Right lobe of liver (tissue), 6 donors: ENCODE data around the gene PLCL2. TPM values are rescaled to one million over a fixed set of nuclear protein-coding genes. Genes with fewer than 3 reads are reported as not detected.

Experiments used
- ATAC-seq, 4 donors: fragments of 200-7000 bp; cut with Tn5 transposase; one replicate each; pipeline ENCODE4 v1.9.1; 2020; ENCODE audit warnings: mild to moderate bottlenecking in 4 of 4, moderate library complexity in 4 of 4
- DNase-seq, 3 donors: peaks; one replicate each; pipeline ENCODE4 v3.0.0-alpha.2; 2020
- H3K27ac ChIP-seq, 3 donors: fragments of 200-600 bp; one replicate each; pipeline ENCODE4 v1.8.0; 2022
- H3K27me3 ChIP-seq, 2 donors: fragments of 200-600 bp; one replicate each; pipeline ENCODE4 v1.8.0; 2022
- H3K36me3 ChIP-seq, 4 donors: fragments of 200-600 bp; sonication (generic) in 1 of 4; one replicate each; pipeline versions ENCODE4 v1.5.1 to v1.8.0; 2017 to 2022; ENCODE audit warnings: control low read depth in 1 of 4
- H3K4me1 ChIP-seq, 4 donors: fragments of 200-600 bp; sonication (generic) in 1 of 4; one replicate each; pipeline versions ENCODE4 v1.5.1 to v1.8.0; 2017 to 2022; ENCODE audit warnings: control low read depth in 1 of 4
- H3K4me3 ChIP-seq, 3 donors: fragments of 200-600 bp; one replicate each; pipeline ENCODE4 v1.8.0; 2022
- H3K9me3 ChIP-seq, 4 donors: fragments of 200-600 bp; sonication (generic) in 1 of 4; one replicate each; pipeline versions ENCODE4 v1.5.1 to v1.8.0; 2017 to 2022; ENCODE audit warnings: control low read depth in 1 of 4
- POLR2A ChIP-seq: fragments of 450-650 bp; IDR thresholded peaks from one replicate; pipeline ENCODE4 v1.6.1; 2017; ENCODE audit warnings: antibody characterized with exemption, mild to moderate bottlenecking
- WGBS: methylation state at CpG from one replicate; pipeline ENCODE4 v1.1.6; 2018; ENCODE audit warnings: low coverage, low lambda C conversion rate; ENCODE audit not compliant: insufficient coverage; ENCODE audit errors: missing lambda C conversion rate; 5-methylcytosine and 5-hydroxymethylcytosine counted together
- intact Hi-C, 2 donors: fragments of 100-400 bp; cut with DNase I; formaldehyde crosslinking; loops; one replicate each; pipeline versions ENCODE4 v1.11.2 to v1.14.1; 2022
- total RNA-seq, 6 experiments: library from RNA; depleted of rRNA in 2 of 6; stranded (reverse); fragments of >200 nt in 2 of 6; fragmentation: NEBNext Ultra II Directional in 3 of 6; extraction: Animal tissue kit (Norgen Biotek cat#: 25700) in 3 of 6; gene quantifications; one replicate each; pipeline versions ENCODE4 v1.1.0 to v1.2.4, GENCODE V29; 2016 to 2023
- TF ChIP-seq, protein P1 (sequence below), 4 donors: fragments of 200-600 bp in 3 of 4; fragments of 450-650 bp in 1 of 4; IDR thresholded peaks; one replicate each; pipeline versions ENCODE4 v1.5.1 to v1.8.0; 2016 to 2022; ENCODE audit warnings: antibody characterized with exemption in 4 of 4, mild to moderate bottlenecking in 2 of 4
- donor health status: DM: no; HTN: yes; CAD: no.
- donor health status: DM: no; HTN: no; CAD: no.
- donor health status: DM: no; HTN: no; CAD: no.
- donor health status: DM: no; HTN: yes; CAD: no.
- donor health status: DM: no; HTN: yes; CAD: no.

The PLCL2 gene
- total RNA-seq, 6 experiments from 2014 or later, result 4.6 to 8.2 (median 6.9) TPM

- DNase-seq (no peak), ATAC-seq (no peak)
- no peak overlapping the region for H3K27ac ChIP-seq
- H3K36me3 ChIP-seq, result no peaks in the 10 kb centered on the region
- peaks cover 0 to 10% (median 5%) of the 10 kb centered on the region in 4 donors for H3K4me1 ChIP-seq
- no peak for TF ChIP-seq POLR2A
- TF ChIP-seq, protein P1, sequence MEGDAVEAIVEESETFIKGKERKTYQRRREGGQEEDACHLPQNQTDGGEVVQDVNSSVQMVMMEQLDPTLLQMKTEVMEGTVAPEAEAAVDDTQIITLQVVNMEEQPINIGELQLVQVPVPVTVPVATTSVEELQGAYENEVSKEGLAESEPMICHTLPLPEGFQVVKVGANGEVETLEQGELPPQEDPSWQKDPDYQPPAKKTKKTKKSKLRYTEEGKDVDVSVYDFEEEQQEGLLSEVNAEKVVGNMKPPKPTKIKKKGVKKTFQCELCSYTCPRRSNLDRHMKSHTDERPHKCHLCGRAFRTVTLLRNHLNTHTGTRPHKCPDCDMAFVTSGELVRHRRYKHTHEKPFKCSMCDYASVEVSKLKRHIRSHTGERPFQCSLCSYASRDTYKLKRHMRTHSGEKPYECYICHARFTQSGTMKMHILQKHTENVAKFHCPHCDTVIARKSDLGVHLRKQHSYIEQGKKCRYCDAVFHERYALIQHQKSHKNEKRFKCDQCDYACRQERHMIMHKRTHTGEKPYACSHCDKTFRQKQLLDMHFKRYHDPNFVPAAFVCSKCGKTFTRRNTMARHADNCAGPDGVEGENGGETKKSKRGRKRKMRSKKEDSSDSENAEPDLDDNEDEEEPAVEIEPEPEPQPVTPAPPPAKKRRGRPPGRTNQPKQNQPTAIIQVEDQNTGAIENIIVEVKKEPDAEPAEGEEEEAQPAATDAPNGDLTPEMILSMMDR (IDR thresholded peaks at IDR 0.05), result no peak
- intact Hi-C loops, result no loop called here
- no peaks in the 10 kb centered on the region for H3K9me3 ChIP-seq
- H3K4me3 ChIP-seq, result no peak overlapping the region
- WGBS, result 76% methylated on average over 6 of the region's 7 CpGs
- H3K27me3 ChIP-seq, result no peaks in the 10 kb centered on the region
These were observed 14.0 kb downstream of the PLCL2 start for GRCh38 chr3:16898595-16899395.

- H3K4me3 ChIP-seq, result no peak overlapping the region
- no peaks in the 10 kb centered on the region for H3K36me3 ChIP-seq
- DNase-seq (no peak), ATAC-seq (no peak)
- H3K4me1 ChIP-seq, result peaks cover 0 to 10% (median 5%) of the 10 kb centered on the region in 4 donors
- no peak overlapping the region for H3K27ac ChIP-seq
- H3K9me3 ChIP-seq, result no peaks in the 10 kb centered on the region
- no peaks in the 10 kb centered on the region for H3K27me3 ChIP-seq
- WGBS, result 45% methylated on average over 1 of the region's 1 CpG
- intact Hi-C loops, result no loop called here
- TF ChIP-seq POLR2A, result no peak
- TF ChIP-seq, protein P1 (IDR thresholded peaks at IDR 0.05), result no peak
These were observed 15.2 kb downstream of the PLCL2 start for GRCh38 chr3:16899919-16900318.

DNA sequence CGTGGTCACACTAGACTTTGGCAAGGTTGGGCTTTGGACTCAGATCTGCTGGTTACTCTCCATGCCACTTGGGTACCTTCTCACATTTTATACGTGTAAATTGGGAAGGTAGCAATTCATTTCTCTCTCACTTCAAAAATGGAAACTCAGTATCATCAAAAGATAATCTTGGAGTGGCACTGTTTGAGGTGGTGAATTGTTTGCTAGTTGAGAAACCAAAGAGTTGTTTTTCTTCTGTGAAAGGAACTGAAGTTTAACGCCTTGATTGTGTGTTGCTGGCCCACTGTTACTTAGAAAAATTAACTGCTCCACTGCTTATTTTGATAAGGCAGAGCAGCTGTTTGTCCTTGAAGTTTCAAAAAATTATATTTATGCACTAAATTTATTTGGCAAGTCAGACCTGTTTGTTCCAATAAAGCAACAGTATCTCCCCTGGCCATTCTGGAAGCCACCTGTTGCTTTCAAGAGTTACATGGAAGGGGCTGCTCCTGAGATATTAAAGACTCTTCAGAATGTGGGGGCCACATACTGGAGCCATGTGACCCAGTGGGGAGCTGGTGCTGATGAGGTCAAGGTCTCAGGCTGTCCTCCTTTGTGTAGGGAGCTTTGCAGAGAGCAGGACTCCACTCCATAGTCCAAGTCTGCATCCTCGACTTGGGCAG is 16.2 kb downstream of the PLCL2 start:
- Histone ChIP-seq H3K9me3 (no peaks in the 10 kb centered on the region), H3K4me3 (no peak overlapping the region), H3K4me1 (peaks cover 0 to 10% (median 5%) of the 10 kb centered on the region in 4 donors), H3K36me3 (no peaks in the 10 kb centered on the region), H3K27me3 (no peaks in the 10 kb centered on the region), H3K27ac (no peak overlapping the region)
- intact Hi-C loops, result no loop called here
- no peak for DNase-seq
- 51% methylated on average over 3 of the region's 4 CpGs for WGBS
- no peak for ATAC-seq
- TF ChIP-seq, protein P1 (IDR thresholded peaks at IDR 0.05), result no peak
- no peak for TF ChIP-seq POLR2A

DNA sequence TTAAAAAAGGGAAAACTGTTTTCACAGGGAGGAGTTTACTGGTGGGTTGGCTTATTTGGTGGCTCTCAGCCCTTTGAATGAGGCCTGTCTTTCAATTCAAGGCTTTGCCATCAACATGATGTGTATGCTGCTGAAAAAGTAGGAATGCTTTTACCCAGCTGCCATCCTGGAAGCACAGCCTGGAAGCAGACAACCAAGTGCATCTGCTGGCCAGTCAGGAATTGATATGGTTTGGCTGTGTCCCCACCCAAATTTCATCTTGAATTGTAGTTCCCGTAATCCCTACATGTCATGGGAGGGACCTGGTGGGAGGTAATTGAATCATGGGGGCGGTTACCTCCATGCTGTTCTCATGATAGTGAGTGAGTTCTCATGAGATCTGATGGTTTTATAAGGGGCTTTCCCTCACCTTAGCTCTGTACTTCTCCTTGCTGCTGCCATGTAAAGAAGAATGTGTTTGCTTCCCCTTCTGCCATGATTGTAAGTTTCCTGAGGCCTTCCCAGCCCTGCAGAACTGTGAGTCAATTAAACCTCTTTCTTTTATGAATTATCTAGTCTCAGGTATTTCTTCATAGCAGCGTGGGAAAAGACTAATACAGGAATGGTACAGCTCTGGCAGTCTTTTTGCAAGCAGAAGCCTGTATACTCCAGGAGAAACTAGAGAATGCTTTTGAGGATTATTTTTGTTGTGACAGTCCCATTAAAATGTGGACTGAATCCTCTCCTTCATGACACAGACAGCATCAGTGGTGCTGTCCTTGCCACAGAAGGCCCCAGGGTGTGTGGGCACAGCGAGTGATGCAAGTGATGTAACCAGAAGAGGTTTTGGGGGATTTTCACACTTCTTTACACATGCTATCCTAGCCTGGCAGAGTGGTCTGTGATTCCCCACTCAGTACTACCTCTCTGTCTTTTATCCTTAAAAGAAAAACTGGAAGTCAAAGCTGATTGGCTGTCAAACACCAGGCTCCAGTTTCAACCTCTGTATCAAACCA is 20.0 kb downstream of the PLCL2 start:
- H3K9me3 ChIP-seq, result no peaks in the 10 kb centered on the region
- intact Hi-C loops, result no loop called here
- no peak overlapping the region for H3K27ac ChIP-seq
- H3K36me3 ChIP-seq, result no peaks in the 10 kb centered on the region
- DNase-seq (no peak), ATAC-seq (no peak)
- 84% methylated on average over 2 of the region's 4 CpGs for WGBS
- H3K4me1 ChIP-seq, result peaks cover 0 to 11% (median 0%) of the 10 kb centered on the region in 4 donors
- TF ChIP-seq, protein P1 (IDR thresholded peaks at IDR 0.05), result no peak
- TF ChIP-seq POLR2A, result no peak
- H3K27me3 ChIP-seq, result no peaks in the 10 kb centered on the region
- no peak overlapping the region for H3K4me3 ChIP-seq
